ENCODE measurements around the gene SNAP47.

Gene SNAP47

DNA sequence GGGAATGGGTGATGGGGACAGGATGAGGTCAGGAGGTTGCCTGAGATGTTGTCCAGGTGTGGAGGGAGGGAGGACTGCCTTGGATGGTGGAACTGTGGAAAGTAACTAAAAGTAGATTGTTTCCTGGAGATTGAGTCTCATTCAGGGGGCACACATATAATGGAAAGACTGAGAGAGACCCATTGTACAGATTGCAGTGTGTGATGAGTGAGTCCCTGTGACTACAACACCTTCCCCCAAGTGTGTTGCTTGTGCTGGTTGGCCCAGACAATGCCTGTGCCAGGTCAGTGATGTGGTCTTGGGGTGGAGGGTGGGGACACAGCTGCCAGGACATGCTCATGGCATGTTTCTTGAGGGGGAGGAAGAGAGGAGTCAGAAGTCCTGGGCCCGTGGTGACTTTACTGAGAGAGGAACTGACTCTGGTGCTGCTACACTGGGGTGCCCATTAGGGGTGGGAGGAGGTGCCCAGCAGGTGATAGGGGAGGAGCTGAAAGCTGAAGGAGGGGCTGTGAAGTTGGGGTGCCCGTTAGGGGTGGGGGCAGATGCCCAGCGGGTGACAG lies 5.2 kb downstream of the SNAP47 start:
- TF ChIP-seq, protein P1, sequence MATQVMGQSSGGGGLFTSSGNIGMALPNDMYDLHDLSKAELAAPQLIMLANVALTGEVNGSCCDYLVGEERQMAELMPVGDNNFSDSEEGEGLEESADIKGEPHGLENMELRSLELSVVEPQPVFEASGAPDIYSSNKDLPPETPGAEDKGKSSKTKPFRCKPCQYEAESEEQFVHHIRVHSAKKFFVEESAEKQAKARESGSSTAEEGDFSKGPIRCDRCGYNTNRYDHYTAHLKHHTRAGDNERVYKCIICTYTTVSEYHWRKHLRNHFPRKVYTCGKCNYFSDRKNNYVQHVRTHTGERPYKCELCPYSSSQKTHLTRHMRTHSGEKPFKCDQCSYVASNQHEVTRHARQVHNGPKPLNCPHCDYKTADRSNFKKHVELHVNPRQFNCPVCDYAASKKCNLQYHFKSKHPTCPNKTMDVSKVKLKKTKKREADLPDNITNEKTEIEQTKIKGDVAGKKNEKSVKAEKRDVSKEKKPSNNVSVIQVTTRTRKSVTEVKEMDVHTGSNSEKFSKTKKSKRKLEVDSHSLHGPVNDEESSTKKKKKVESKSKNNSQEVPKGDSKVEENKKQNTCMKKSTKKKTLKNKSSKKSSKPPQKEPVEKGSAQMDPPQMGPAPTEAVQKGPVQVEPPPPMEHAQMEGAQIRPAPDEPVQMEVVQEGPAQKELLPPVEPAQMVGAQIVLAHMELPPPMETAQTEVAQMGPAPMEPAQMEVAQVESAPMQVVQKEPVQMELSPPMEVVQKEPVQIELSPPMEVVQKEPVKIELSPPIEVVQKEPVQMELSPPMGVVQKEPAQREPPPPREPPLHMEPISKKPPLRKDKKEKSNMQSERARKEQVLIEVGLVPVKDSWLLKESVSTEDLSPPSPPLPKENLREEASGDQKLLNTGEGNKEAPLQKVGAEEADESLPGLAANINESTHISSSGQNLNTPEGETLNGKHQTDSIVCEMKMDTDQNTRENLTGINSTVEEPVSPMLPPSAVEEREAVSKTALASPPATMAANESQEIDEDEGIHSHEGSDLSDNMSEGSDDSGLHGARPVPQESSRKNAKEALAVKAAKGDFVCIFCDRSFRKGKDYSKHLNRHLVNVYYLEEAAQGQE (IDR thresholded peaks at IDR 0.05; ENCODE audit: insufficient read depth in 1 of 2, low read depth in 2 of 2, low read length in 2 of 2), result no peak
- TF ChIP-seq SIN3A (IDR thresholded peaks at IDR 0.05; ENCODE audit: borderline replicate concordance, insufficient read depth, low read length), result no peak
- no peak for TF ChIP-seq FOXP2 (optimal IDR thresholded peaks at IDR 0.05; ENCODE audit: borderline replicate concordance, extremely low read depth, extremely low read length, insufficient read depth)
- TF ChIP-seq POLR2AphosphoS5 (IDR thresholded peaks at IDR 0.05; ENCODE audit: low read depth, low read length), result no peak
- no peak for TF ChIP-seq TAF1 (IDR thresholded peaks at IDR 0.05; ENCODE audit: borderline replicate concordance, insufficient read depth, low read length)

DNA sequence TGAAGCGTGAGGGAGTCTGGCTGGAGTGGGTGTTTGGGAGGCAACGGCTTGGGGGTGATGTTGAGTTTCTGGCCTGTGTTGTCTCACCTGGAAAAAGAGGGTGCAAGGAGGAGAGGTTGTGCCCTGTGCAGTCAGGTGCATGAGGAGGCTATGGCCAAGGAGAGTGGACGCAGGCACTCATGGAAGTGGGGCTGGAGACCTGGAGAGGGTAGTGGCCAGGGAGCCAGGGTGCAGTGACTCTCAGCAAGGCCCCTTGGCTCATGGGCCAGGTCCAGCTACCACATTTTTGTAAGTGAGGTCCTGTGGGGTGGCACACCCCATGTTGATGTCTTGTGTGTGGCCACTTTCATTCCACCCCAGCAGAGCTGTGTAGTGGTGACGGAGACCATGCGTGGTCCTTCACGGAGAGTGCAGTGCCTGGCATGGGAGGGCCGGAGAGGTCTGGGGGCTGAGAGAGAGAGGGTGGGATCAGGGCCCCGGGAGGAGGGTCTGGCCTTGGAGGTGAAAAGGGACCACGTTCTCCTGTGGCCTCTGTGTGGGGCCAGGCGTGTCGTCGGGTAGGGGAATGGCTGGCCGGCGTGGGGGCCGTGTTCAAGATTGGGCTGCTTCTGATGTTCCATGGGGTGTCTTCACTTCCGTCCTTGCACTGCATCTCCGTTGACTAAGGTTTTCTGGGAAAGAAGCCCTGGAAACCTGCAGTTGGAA lies 6.1 kb downstream of the SNAP47 start:
- TF ChIP-seq FOXP2 (optimal IDR thresholded peaks at IDR 0.05; ENCODE audit: borderline replicate concordance, extremely low read depth, extremely low read length, insufficient read depth) (no peak), TAF1 (IDR thresholded peaks at IDR 0.05; ENCODE audit: borderline replicate concordance, insufficient read depth, low read length) (no peak), SIN3A (IDR thresholded peaks at IDR 0.05; ENCODE audit: borderline replicate concordance, insufficient read depth, low read length) (no peak), POLR2AphosphoS5 (IDR thresholded peaks at IDR 0.05; ENCODE audit: low read depth, low read length) (no peak)
- TF ChIP-seq, protein P1 (IDR thresholded peaks at IDR 0.05; ENCODE audit: insufficient read depth in 1 of 2, low read depth in 2 of 2, low read length in 2 of 2), result no peak

DNA sequence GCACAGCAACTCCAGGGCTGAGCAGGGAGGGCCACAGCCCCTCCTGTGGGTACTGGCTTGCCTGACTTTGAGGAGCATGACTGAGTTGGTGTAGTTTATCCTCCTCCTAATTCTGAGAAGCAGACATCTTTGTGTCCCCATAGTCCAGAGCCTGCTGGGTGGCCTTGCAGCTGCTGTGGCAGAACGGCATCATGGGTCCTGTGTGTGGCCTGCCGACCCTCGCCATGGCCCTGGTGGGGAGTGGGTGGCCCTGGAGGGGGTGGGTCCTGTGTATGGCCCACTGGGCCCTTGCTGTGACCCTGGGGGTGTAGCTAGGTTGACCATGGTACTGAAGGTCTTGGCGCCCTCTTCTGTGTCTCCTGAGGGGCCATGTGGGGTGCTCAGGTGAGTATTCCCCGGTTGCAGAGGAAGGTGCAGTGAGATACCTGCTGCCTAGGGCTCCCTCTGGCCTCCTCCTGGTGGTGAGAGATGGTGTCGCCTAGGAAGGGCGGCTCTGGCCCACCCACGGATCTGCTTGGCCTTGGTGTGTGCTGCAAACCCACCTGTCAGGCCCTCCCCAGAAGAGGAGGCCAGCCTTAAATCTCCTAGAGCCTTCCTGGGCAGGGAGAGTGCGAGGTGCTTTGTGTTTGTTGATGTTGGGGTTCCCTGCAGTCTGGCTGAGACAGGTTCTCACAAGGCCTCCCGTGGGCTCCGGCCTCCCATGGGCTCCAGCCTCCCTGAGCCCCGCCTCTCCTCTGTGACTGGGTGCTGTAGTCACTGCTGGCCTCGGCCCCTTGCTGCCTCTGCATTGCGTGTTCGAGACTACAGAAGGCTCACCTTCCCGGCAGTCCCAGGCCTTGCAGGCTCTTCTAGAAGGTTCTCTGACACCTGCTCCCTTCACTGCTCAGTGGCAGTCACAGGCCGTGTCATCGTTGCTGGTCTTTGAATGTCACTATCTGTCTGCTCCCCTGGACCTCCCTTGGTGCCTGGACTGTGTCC lies 7.8 kb downstream of the SNAP47 start:
- no peak for TF ChIP-seq FOXP2 (optimal IDR thresholded peaks at IDR 0.05; ENCODE audit: borderline replicate concordance, extremely low read depth, extremely low read length, insufficient read depth)

DNA sequence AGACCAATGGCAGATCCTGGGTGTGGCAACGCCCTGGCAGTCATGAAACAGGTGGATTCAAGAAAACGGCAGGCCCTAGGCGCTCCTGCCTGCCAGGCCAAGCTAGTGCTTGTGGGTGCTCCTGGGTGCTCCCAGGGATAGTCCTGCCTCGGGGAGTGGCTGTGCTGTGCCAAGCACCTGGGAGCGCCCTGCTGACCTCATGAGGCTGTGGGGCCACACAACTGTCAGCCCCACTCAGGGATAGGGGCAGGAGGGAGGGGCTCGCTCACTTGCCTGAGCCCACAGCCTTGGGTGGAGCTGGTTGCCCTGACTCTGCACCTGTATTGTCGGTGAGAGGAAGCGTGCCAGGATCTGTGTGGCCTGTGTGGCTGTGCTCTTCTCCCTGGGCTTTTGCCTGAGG lies 9.4 kb downstream of the SNAP47 start:
- TF ChIP-seq, protein P1 (IDR thresholded peaks at IDR 0.05; ENCODE audit: insufficient read depth in 1 of 2, low read depth in 2 of 2, low read length in 2 of 2), result no peak
- TF ChIP-seq SIN3A (IDR thresholded peaks at IDR 0.05; ENCODE audit: borderline replicate concordance, insufficient read depth, low read length) (no peak), POLR2AphosphoS5 (IDR thresholded peaks at IDR 0.05; ENCODE audit: low read depth, low read length) (no peak), FOXP2 (optimal IDR thresholded peaks at IDR 0.05; ENCODE audit: borderline replicate concordance, extremely low read depth, extremely low read length, insufficient read depth) (no peak), TAF1 (IDR thresholded peaks at IDR 0.05; ENCODE audit: borderline replicate concordance, insufficient read depth, low read length) (no peak)

DNA sequence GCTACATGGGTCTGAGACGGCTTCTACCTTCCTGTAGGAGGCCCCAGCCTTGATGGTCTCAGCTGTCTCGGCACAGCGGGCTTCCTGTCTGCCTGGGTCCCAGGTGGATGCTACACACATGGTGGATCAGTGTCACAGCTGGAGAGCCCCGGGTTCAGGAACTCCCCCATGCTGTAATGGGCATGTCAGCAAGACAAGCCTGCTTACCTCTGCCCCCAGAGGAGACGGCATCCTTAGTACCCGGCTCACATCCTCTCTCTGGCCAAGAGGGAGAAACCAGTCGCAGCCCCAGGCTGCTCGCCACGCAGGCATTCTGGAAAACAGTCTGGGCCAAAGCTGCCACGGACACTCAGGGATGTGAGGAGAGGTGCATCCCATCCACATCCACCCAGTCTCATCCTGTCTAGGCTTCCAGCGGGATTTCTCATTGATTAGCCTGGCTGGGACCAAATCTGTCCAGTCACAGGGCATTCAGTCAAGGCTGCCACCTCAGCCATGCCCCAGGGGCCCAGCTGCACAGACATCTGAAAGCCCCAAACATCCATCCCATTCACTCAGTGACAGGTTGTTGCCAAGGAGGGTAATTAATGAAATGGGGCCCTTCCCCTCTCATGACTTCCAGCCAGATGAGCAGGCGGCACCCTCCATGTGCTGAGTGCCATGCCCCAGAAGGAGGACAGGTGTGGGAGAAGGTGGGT lies 10.5 kb downstream of the SNAP47 start:
- no peak for TF ChIP-seq POLR2AphosphoS5 (IDR thresholded peaks at IDR 0.05; ENCODE audit: low read depth, low read length)
- no peak for TF ChIP-seq SIN3A (IDR thresholded peaks at IDR 0.05; ENCODE audit: borderline replicate concordance, insufficient read depth, low read length)
- no peak for TF ChIP-seq TAF1 (IDR thresholded peaks at IDR 0.05; ENCODE audit: borderline replicate concordance, insufficient read depth, low read length)
- TF ChIP-seq FOXP2 (optimal IDR thresholded peaks at IDR 0.05; ENCODE audit: borderline replicate concordance, extremely low read depth, extremely low read length, insufficient read depth), result no peak
- TF ChIP-seq, protein P1 (IDR thresholded peaks at IDR 0.05; ENCODE audit: insufficient read depth in 1 of 2, low read depth in 2 of 2, low read length in 2 of 2), result no peak

All from PFSK-1 (cell line).